DOHH2 (cell line): ENCODE results near the gene SLC27A5.

Experiments used
- H3F3A ChIP-seq: fragments of 200-600 bp; sonication (generic), shearing (Covaris generic); 2 replicates; pipeline ENCODE4 v1.6.0; 2016; ENCODE audit warnings: antibody characterized with exemption, mild to moderate bottlenecking; ENCODE audit not compliant: control insufficient read depth, insufficient read depth
- H3K27ac ChIP-seq: fragments of 200-600 bp; sonication (generic); 2 replicates; pipeline ENCODE4 v1.5.1; 2014; ENCODE audit warnings: low read depth, mild to moderate bottlenecking, low read length, moderate library complexity
- H3K27me3 ChIP-seq: fragments of 200-600 bp; sonication (generic); 2 replicates; pipeline ENCODE4 v1.6.1; 2014; ENCODE audit warnings: mild to moderate bottlenecking, low read length, mixed read lengths; ENCODE audit not compliant: control insufficient read depth
- H3K36me3 ChIP-seq: fragments of 200-600 bp; sonication (generic); 2 replicates; pipeline ENCODE4 v1.6.1; 2014; ENCODE audit warnings: mild to moderate bottlenecking, low read length, moderate library complexity, mixed read lengths; ENCODE audit not compliant: control insufficient read depth
- H3K4me1 ChIP-seq: fragments of 200-600 bp; sonication (generic); 2 replicates; pipeline ENCODE4 v1.6.1; 2014; ENCODE audit warnings: mild to moderate bottlenecking, low read length, mixed read lengths; ENCODE audit not compliant: control insufficient read depth
- H3K4me2 ChIP-seq: fragments of 200-600 bp; sonication (generic); 2 replicates; pipeline ENCODE4 v1.6.0; 2014; ENCODE audit warnings: mild to moderate bottlenecking, low read length, moderate library complexity
- H3K4me3 ChIP-seq: fragments of 200-600 bp; sonication (generic); 2 replicates; pipeline ENCODE4 v1.5.1; 2014; ENCODE audit warnings: mild to moderate bottlenecking, low read length, mixed read lengths
- H3K79me2 ChIP-seq: fragments of 200-600 bp; sonication (generic); 2 replicates; pipeline ENCODE4 v1.6.1; 2014; ENCODE audit warnings: mild to moderate bottlenecking, low read length, mixed read lengths; ENCODE audit not compliant: control insufficient read depth
- H3K9me2 ChIP-seq: fragments of 200-600 bp; sonication (generic); replicated peaks from 2 replicates; pipeline ENCODE4 v1.6.1; 2014; ENCODE audit warnings: mild to moderate bottlenecking, low read length, mixed read lengths; ENCODE audit not compliant: control insufficient read depth
- H3K9me3 ChIP-seq: fragments of 200-600 bp; sonication (generic); 2 replicates; pipeline ENCODE4 v1.6.1; 2014; ENCODE audit warnings: antibody characterized with exemption, low read length, mixed read lengths; ENCODE audit not compliant: control insufficient read depth, insufficient read depth
- H4K20me1 ChIP-seq: fragments of 200-600 bp; sonication (generic); 2 replicates; pipeline ENCODE4 v1.6.0; 2014; ENCODE audit warnings: low read depth, mild to moderate bottlenecking, antibody characterized with exemption, low read length, moderate library complexity; ENCODE audit not compliant: control insufficient read depth, insufficient read depth
- CTCF ChIP-seq: fragments of 200-600 bp; sonication (generic); IDR thresholded peaks from one replicate; pipeline ENCODE4 v1.5.1; 2014; ENCODE audit warnings: antibody characterized with exemption, mild to moderate bottlenecking, low read depth, low read length; ENCODE audit not compliant: poor library complexity, severe bottlenecking
- EZH2phosphoT487 ChIP-seq: fragments of 200-600 bp; sonication (generic); IDR thresholded peaks from 2 replicates; pipeline ENCODE4 v1.6.1; 2017; ENCODE audit warnings: borderline replicate concordance, mild to moderate bottlenecking, antibody characterized with exemption, low read length, moderate library complexity, mixed read lengths

Gene SLC27A5

DNA sequence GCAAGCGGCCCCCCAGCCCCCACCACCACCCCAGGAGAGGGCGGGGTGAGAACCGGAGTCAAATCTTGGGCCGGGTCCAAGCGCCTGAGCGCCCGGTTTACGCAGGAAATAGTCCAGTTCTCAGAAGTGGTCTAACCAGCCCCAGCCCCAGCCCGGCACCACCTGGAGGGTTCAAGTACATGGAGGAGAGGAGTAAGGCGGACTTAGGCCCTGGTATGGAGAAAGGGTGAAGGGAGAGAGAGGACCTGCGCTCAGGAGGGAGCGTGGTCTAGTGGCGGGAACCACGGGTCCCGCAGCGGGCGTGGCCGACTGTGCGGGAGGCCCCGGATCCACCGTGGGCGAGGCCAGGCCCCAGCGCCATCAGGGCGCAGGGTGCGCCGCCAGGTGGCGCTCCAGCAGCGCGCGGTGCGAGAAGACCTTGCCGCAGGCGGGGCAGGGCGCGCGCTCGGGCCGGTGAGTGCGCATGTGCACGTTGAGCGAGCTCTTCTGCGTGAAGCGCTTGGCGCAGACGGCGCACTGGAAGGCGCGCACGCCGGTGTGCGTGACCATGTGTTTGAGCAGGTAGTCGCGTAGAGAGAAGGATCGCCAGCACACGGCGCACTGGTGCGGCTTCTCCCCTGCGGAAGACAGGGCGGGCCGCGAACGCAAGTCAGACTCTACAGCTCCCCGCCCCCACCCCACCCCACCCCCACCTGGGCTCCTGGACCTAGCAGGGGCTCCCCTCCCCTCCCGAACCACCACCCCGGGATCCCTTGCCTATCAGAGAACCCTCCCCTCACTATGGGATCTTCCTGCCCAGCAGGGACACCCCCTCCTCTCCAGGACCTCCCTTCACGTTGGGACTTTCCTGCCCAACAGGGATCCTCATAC is 2.1 kb upstream of the SLC27A5 start:
- Histone ChIP-seq H3K9me3 (no peaks in the 10 kb centered on the region), H3K4me1 (peaks cover 35% of the 10 kb centered on the region), H3K4me2 (peak overlapping the region; percentile 91), H3K27ac (peak overlapping the region; percentile 51), H3K9me2 (no peaks in the 10 kb centered on the region), H3K4me3 (peak overlapping the region; percentile 87), H3K79me2 (peaks cover 49% of the 10 kb centered on the region), H3K27me3 (no peaks in the 10 kb centered on the region), H4K20me1 (no peaks in the 10 kb centered on the region), H3K36me3 (peaks cover 28% of the 10 kb centered on the region), H3F3A (peaks cover 6% of the 10 kb centered on the region; the same call in 1 of the 2 replicates)
- peak; percentile 98 for TF ChIP-seq CTCF
- TF ChIP-seq EZH2phosphoT487, result no peak

- peaks cover 28% of the 10 kb centered on the region for H3K36me3 ChIP-seq
- no peak overlapping the region for H3K27ac ChIP-seq
- TF ChIP-seq EZH2phosphoT487, result no peak
- TF ChIP-seq CTCF, result no peak
- H3K4me1 ChIP-seq, result peaks cover 30% of the 10 kb centered on the region
- peaks cover 43% of the 10 kb centered on the region for H3K79me2 ChIP-seq
- H3K4me3 ChIP-seq, result peak overlapping the region; percentile 87
- no peaks in the 10 kb centered on the region for H3K9me3 ChIP-seq
- peak overlapping the region; percentile 91 for H3K4me2 ChIP-seq
- H3K27me3 ChIP-seq, result no peaks in the 10 kb centered on the region
- no peaks in the 10 kb centered on the region for H4K20me1 ChIP-seq
- peaks cover 6% of the 10 kb centered on the region; the same call in 1 of the 2 replicates for H3F3A ChIP-seq
- no peaks in the 10 kb centered on the region for H3K9me2 ChIP-seq
Observed at GRCh38 chr19:58513213-58513693, 1.5 kb upstream of the SLC27A5 start.

GRCh38 chr19:58510084-58510862 is 1.5 kb downstream of the SLC27A5 start:
- TF ChIP-seq CTCF (no peak), EZH2phosphoT487 (no peak)
- Histone ChIP-seq H4K20me1 (no peaks in the 10 kb centered on the region), H3K79me2 (peaks cover 14% of the 10 kb centered on the region), H3K27me3 (no peaks in the 10 kb centered on the region), H3F3A (0 out of 2 replicates have a peak, but pooled peaks cover under 1% of the 10 kb centered on the region), H3K4me1 (peaks cover 16% of the 10 kb centered on the region), H3K9me2 (no peaks in the 10 kb centered on the region), H3K9me3 (no peaks in the 10 kb centered on the region), H3K27ac (no peak overlapping the region), H3K4me2 (no peak overlapping the region), H3K36me3 (peaks cover 5% of the 10 kb centered on the region), H3K4me3 (no peak overlapping the region)
